Measurements from ENCODE around the gene SNX4.

Gene SNX4

GRCh38 chr3:125436921-125437320 lies 83.1 kb downstream of the SNX4 start:
- no peaks in the 10 kb centered on the region for H3K9me3 ChIP-seq (ENCODE audit: control insufficient read depth in 1 of 2, low read length in 2 of 2)
- no peak overlapping the region for H3K9ac ChIP-seq (ENCODE audit: low read depth in 1 of 2, low read length in 2 of 2)
- H3K36me3 ChIP-seq (ENCODE audit: control insufficient read depth in 1 of 2, insufficient read depth in 2 of 2, low read length in 2 of 2): no peaks in the 10 kb centered on the region
- H3K27ac ChIP-seq (ENCODE audit: low read depth, low read length): no peak overlapping the region
- no peaks in the 10 kb centered on the region for H3K27me3 ChIP-seq (ENCODE audit: control insufficient read depth in 1 of 2, insufficient read depth in 2 of 2, low read length in 2 of 2)
- H3K4me1 ChIP-seq (ENCODE audit: control insufficient read depth in 1 of 2, insufficient read depth in 2 of 2, low read length in 2 of 2): peaks cover 26 to 35% of the 10 kb centered on the region in 2 donors
- no peak overlapping the region for H3K4me3 ChIP-seq (ENCODE audit: low read depth in 1 of 2, low read length in 2 of 2)

GRCh38 chr3:125435231-125435630 lies 84.8 kb downstream of the SNX4 start:
- Histone ChIP-seq H3K9me3 (ENCODE audit: control insufficient read depth in 1 of 2, low read length in 2 of 2) (no peaks in the 10 kb centered on the region), H3K4me3 (ENCODE audit: low read depth in 1 of 2, low read length in 2 of 2) (no peak overlapping the region), H3K9ac (ENCODE audit: low read depth in 1 of 2, low read length in 2 of 2) (no peak overlapping the region), H3K27me3 (ENCODE audit: control insufficient read depth in 1 of 2, insufficient read depth in 2 of 2, low read length in 2 of 2) (no peaks in the 10 kb centered on the region), H3K4me1 (ENCODE audit: control insufficient read depth in 1 of 2, insufficient read depth in 2 of 2, low read length in 2 of 2) (peaks cover 18 to 27% of the 10 kb centered on the region in 2 donors), H3K36me3 (ENCODE audit: control insufficient read depth in 1 of 2, insufficient read depth in 2 of 2, low read length in 2 of 2) (no peaks in the 10 kb centered on the region), H3K27ac (ENCODE audit: low read depth, low read length) (no peak overlapping the region)

- Histone ChIP-seq H3K36me3 (ENCODE audit: control insufficient read depth in 1 of 2, insufficient read depth in 2 of 2, low read length in 2 of 2) (no peaks in the 10 kb centered on the region), H3K27ac (ENCODE audit: low read depth, low read length) (no peak overlapping the region), H3K9me3 (ENCODE audit: control insufficient read depth in 1 of 2, low read length in 2 of 2) (no peaks in the 10 kb centered on the region), H3K4me3 (ENCODE audit: low read depth in 1 of 2, low read length in 2 of 2) (no peak overlapping the region), H3K4me1 (ENCODE audit: control insufficient read depth in 1 of 2, insufficient read depth in 2 of 2, low read length in 2 of 2) (peaks cover 12 to 24% of the 10 kb centered on the region in 2 donors), H3K27me3 (ENCODE audit: control insufficient read depth in 1 of 2, insufficient read depth in 2 of 2, low read length in 2 of 2) (no peaks in the 10 kb centered on the region), H3K9ac (ENCODE audit: low read depth in 1 of 2, low read length in 2 of 2) (no peak overlapping the region)
Measured at GRCh38 chr3:125434582-125435011, 85.4 kb downstream of the SNX4 start.

- Histone ChIP-seq H3K4me3 (ENCODE audit: low read depth in 1 of 2, low read length in 2 of 2) (no peak overlapping the region), H3K9me3 (ENCODE audit: control insufficient read depth in 1 of 2, low read length in 2 of 2) (no peaks in the 10 kb centered on the region), H3K4me1 (ENCODE audit: control insufficient read depth in 1 of 2, insufficient read depth in 2 of 2, low read length in 2 of 2) (peaks cover 10 to 19% of the 10 kb centered on the region in 2 donors), H3K27ac (ENCODE audit: low read depth, low read length) (no peak overlapping the region), H3K27me3 (ENCODE audit: control insufficient read depth in 1 of 2, insufficient read depth in 2 of 2, low read length in 2 of 2) (no peaks in the 10 kb centered on the region), H3K36me3 (ENCODE audit: control insufficient read depth in 1 of 2, insufficient read depth in 2 of 2, low read length in 2 of 2) (no peaks in the 10 kb centered on the region), H3K9ac (ENCODE audit: low read depth in 1 of 2, low read length in 2 of 2) (no peak overlapping the region)
Measured at GRCh38 chr3:125433611-125434041, 86.4 kb downstream of the SNX4 start.

- no peak overlapping the region for H3K9ac ChIP-seq (ENCODE audit: low read depth in 1 of 2, low read length in 2 of 2)
- H3K4me3 ChIP-seq (ENCODE audit: low read depth in 1 of 2, low read length in 2 of 2): no peak overlapping the region
- peaks cover 5 to 15% of the 10 kb centered on the region in 2 donors for H3K4me1 ChIP-seq (ENCODE audit: control insufficient read depth in 1 of 2, insufficient read depth in 2 of 2, low read length in 2 of 2)
- no peaks in the 10 kb centered on the region for H3K36me3 ChIP-seq (ENCODE audit: control insufficient read depth in 1 of 2, insufficient read depth in 2 of 2, low read length in 2 of 2)
- H3K27ac ChIP-seq (ENCODE audit: low read depth, low read length): no peak overlapping the region
- H3K9me3 ChIP-seq (ENCODE audit: control insufficient read depth in 1 of 2, low read length in 2 of 2): no peaks in the 10 kb centered on the region
- no peaks in the 10 kb centered on the region for H3K27me3 ChIP-seq (ENCODE audit: control insufficient read depth in 1 of 2, insufficient read depth in 2 of 2, low read length in 2 of 2)
Measured at GRCh38 chr3:125433091-125433534, 86.9 kb downstream of the SNX4 start.

GRCh38 chr3:125431912-125432790 lies 87.9 kb downstream of the SNX4 start:
- H3K9ac ChIP-seq (ENCODE audit: low read depth in 1 of 2, low read length in 2 of 2): no peak overlapping the region
- H3K4me3 ChIP-seq (ENCODE audit: low read depth in 1 of 2, low read length in 2 of 2): no peak overlapping the region
- no peaks in the 10 kb centered on the region for H3K27me3 ChIP-seq (ENCODE audit: control insufficient read depth in 1 of 2, insufficient read depth in 2 of 2, low read length in 2 of 2)
- no peak overlapping the region for H3K27ac ChIP-seq (ENCODE audit: low read depth, low read length)
- H3K4me1 ChIP-seq (ENCODE audit: control insufficient read depth in 1 of 2, insufficient read depth in 2 of 2, low read length in 2 of 2): peaks cover 4 to 8% of the 10 kb centered on the region in 2 donors
- no peaks in the 10 kb centered on the region for H3K9me3 ChIP-seq (ENCODE audit: control insufficient read depth in 1 of 2, low read length in 2 of 2)
- H3K36me3 ChIP-seq (ENCODE audit: control insufficient read depth in 1 of 2, insufficient read depth in 2 of 2, low read length in 2 of 2): no peaks in the 10 kb centered on the region

- H3K27ac ChIP-seq (ENCODE audit: low read depth, low read length): no peak overlapping the region
- H3K27me3 ChIP-seq (ENCODE audit: control insufficient read depth in 1 of 2, insufficient read depth in 2 of 2, low read length in 2 of 2): no peaks in the 10 kb centered on the region
- no peak overlapping the region for H3K4me3 ChIP-seq (ENCODE audit: low read depth in 1 of 2, low read length in 2 of 2)
- peaks cover under 1% of the 10 kb centered on the region in 2 donors for H3K4me1 ChIP-seq (ENCODE audit: control insufficient read depth in 1 of 2, insufficient read depth in 2 of 2, low read length in 2 of 2)
- H3K9me3 ChIP-seq (ENCODE audit: control insufficient read depth in 1 of 2, low read length in 2 of 2): no peaks in the 10 kb centered on the region
- no peak overlapping the region for H3K9ac ChIP-seq (ENCODE audit: low read depth in 1 of 2, low read length in 2 of 2)
- no peaks in the 10 kb centered on the region for H3K36me3 ChIP-seq (ENCODE audit: control insufficient read depth in 1 of 2, insufficient read depth in 2 of 2, low read length in 2 of 2)
Measured at GRCh38 chr3:125431391-125431790, 88.6 kb downstream of the SNX4 start.

- Histone ChIP-seq H3K4me3 (ENCODE audit: low read depth in 1 of 2, low read length in 2 of 2) (no peak overlapping the region), H3K9me3 (ENCODE audit: control insufficient read depth in 1 of 2, low read length in 2 of 2) (no peaks in the 10 kb centered on the region), H3K36me3 (ENCODE audit: control insufficient read depth in 1 of 2, insufficient read depth in 2 of 2, low read length in 2 of 2) (no peaks in the 10 kb centered on the region), H3K4me1 (ENCODE audit: control insufficient read depth in 1 of 2, insufficient read depth in 2 of 2, low read length in 2 of 2) (no peaks in the 10 kb centered on the region), H3K9ac (ENCODE audit: low read depth in 1 of 2, low read length in 2 of 2) (no peak overlapping the region), H3K27ac (ENCODE audit: low read depth, low read length) (no peak overlapping the region), H3K27me3 (ENCODE audit: control insufficient read depth in 1 of 2, insufficient read depth in 2 of 2, low read length in 2 of 2) (no peaks in the 10 kb centered on the region)
Measured at GRCh38 chr3:125428216-125428830, 91.7 kb downstream of the SNX4 start.

- no peaks in the 10 kb centered on the region for H3K4me1 ChIP-seq (ENCODE audit: control insufficient read depth in 1 of 2, insufficient read depth in 2 of 2, low read length in 2 of 2)
- H3K4me3 ChIP-seq (ENCODE audit: low read depth in 1 of 2, low read length in 2 of 2): no peak overlapping the region
- H3K27ac ChIP-seq (ENCODE audit: low read depth, low read length): no peak overlapping the region
- H3K9me3 ChIP-seq (ENCODE audit: control insufficient read depth in 1 of 2, low read length in 2 of 2): peaks cover 0 to 5% of the 10 kb centered on the region in 2 donors
- no peaks in the 10 kb centered on the region for H3K36me3 ChIP-seq (ENCODE audit: control insufficient read depth in 1 of 2, insufficient read depth in 2 of 2, low read length in 2 of 2)
- peaks cover 0 to 4% of the 10 kb centered on the region in 2 donors for H3K27me3 ChIP-seq (ENCODE audit: control insufficient read depth in 1 of 2, insufficient read depth in 2 of 2, low read length in 2 of 2)
- H3K9ac ChIP-seq (ENCODE audit: low read depth in 1 of 2, low read length in 2 of 2): no peak overlapping the region
Measured at GRCh38 chr3:125418306-125418705, 101.7 kb downstream of the SNX4 start.

- H3K9me3 ChIP-seq (ENCODE audit: control insufficient read depth in 1 of 2, low read length in 2 of 2): peaks cover 0 to 5% of the 10 kb centered on the region in 2 donors
- H3K4me1 ChIP-seq (ENCODE audit: control insufficient read depth in 1 of 2, insufficient read depth in 2 of 2, low read length in 2 of 2): no peaks in the 10 kb centered on the region
- H3K9ac ChIP-seq (ENCODE audit: low read depth in 1 of 2, low read length in 2 of 2): no peak overlapping the region
- peaks cover 0 to 4% of the 10 kb centered on the region in 2 donors for H3K27me3 ChIP-seq (ENCODE audit: control insufficient read depth in 1 of 2, insufficient read depth in 2 of 2, low read length in 2 of 2)
- H3K27ac ChIP-seq (ENCODE audit: low read depth, low read length): no peak overlapping the region
- H3K36me3 ChIP-seq (ENCODE audit: control insufficient read depth in 1 of 2, insufficient read depth in 2 of 2, low read length in 2 of 2): no peaks in the 10 kb centered on the region
- H3K4me3 ChIP-seq (ENCODE audit: low read depth in 1 of 2, low read length in 2 of 2): no peak overlapping the region
Measured at GRCh38 chr3:125416235-125416634, 103.8 kb downstream of the SNX4 start.

All from duodenal mucosa (tissue), 2 donors.